K562 (cell line): ENCODE results near the gene PRPF39. TPM values are rescaled to one million over a fixed set of nuclear protein-coding genes. Genes with fewer than 3 reads are reported as not detected.

ENCODE experiments used
- E2F6 ChIP-seq, 2 experiments: IDR thresholded peaks; 2 replicates each; pipeline ENCODE4 v1.6.1; 2011; ENCODE audit warnings: borderline replicate concordance in 1 of 2, control low read depth in 1 of 2, low read depth in 1 of 2, low read length in 1 of 2, mild to moderate bottlenecking in 1 of 2, mixed read lengths in 1 of 2, moderate library complexity in 1 of 2; ENCODE audit not compliant: insufficient read depth in 1 of 2, insufficient read length in 1 of 2, poor library complexity in 1 of 2, severe bottlenecking in 1 of 2; ENCODE audit errors: extremely low read depth in 1 of 2
- EGR1 ChIP-seq: fragments of 450-650 bp; conservative IDR thresholded peaks from 2 replicates; pipeline ENCODE4 v1.6.1; 2017; ENCODE audit warnings: mild to moderate bottlenecking
- MYC ChIP-seq, 2 experiments: fragments of 250-450 bp in 1 of 2; sonication (Bioruptor Pico) in 1 of 2; IDR thresholded peaks; 2 replicates each; pipeline versions ENCODE4 v1.5.1 to v1.6.1; 2012 to 2021; ENCODE audit warnings: low read depth in 2 of 2, borderline replicate concordance in 1 of 2, improper control_type of control experiment in 1 of 2, low read length in 1 of 2, mild to moderate bottlenecking in 1 of 2, moderate library complexity in 1 of 2
- RAD51 ChIP-seq: fragments of 450-650 bp; IDR thresholded peaks from 2 replicates; pipeline ENCODE4 v1.7.1; 2016; ENCODE audit warnings: low read depth, mild to moderate bottlenecking, borderline replicate concordance
- RBFOX2 ChIP-seq: fragments of 200-400 bp; formaldehyde crosslinking; IDR thresholded peaks from 2 replicates; pipeline ENCODE4 v1.6.1; 2017; ENCODE audit warnings: low read depth, mild to moderate bottlenecking, low read length, moderate library complexity
- RREB1 ChIP-seq: fragments of 250-450 bp; sonication (Bioruptor Pico); IDR thresholded peaks from 2 replicates; pipeline ENCODE4 v1.4.0; 2020
- TOE1 ChIP-seq, 2 experiments: fragments of 450-650 bp in 1 of 2; sonication (generic) in 1 of 2; formaldehyde crosslinking in 1 of 2; IDR thresholded peaks; 2 replicates each; pipeline versions ENCODE4 v1.7.1 to v1.8.0; 2016 to 2022; ENCODE audit warnings: borderline replicate concordance in 2 of 2, mild to moderate bottlenecking in 2 of 2, antibody characterized with exemption in 1 of 2, inconsistent platforms in 1 of 2, low read depth in 1 of 2, missing genetic modification reagents in 1 of 2, moderate library complexity in 1 of 2
- polyA plus RNA-seq, 8 experiments: library from polyadenylated mRNA; depleted of rRNA in 4 of 8; stranded (reverse) in 5 of 8; unstranded in 3 of 8; fragments of >200 nt; fragmentation: Nextera tagmentation in 2 of 8; fragmentation: Illumina TruSeq in 1 of 8; extraction: Ambion mirVana in 2 of 8; extraction: Trizol in 1 of 8; gene quantifications; 2 replicates each; pipeline versions ENCODE4 v1.2.1 to v1.2.3, GENCODE V29; 2011 to 2014; ENCODE audit warnings: inconsistent platforms in 1 of 8, missing spikeins in 1 of 8
- total RNA-seq, 7 experiments: library from RNA; depleted of rRNA in 6 of 7; stranded (reverse); fragments of >200 nt in 6 of 7; fragmentation: Illumina TruSeq in 2 of 7; extraction: Trizol in 2 of 7; gene quantifications; 2 replicates each; pipeline versions ENCODE4 v1.2.1 to v1.2.3, GENCODE V29; 2011 to 2021; ENCODE audit warnings: low replicate concordance in 1 of 7
- TF ChIP-seq, protein P1 (sequence below), 2 experiments: fragments of 450-650 bp; IDR thresholded peaks; 2 replicates each; pipeline ENCODE4 v1.6.1; 2016; ENCODE audit warnings: mild to moderate bottlenecking in 2 of 2, borderline replicate concordance in 1 of 2, low read depth in 1 of 2, moderate library complexity in 1 of 2

Gene PRPF39
- total and polyA plus RNA-seq, 9 of the 15 experiments (the other 6 are each of a cell fraction or from before 2014, with no cell fraction given): 13.3 to 50.4 (median 24.8) TPM

- TF ChIP-seq RREB1 (CRISPR knock-in tag) (0 out of 2 replicates have a peak, but pooled peaks have one; percentile 13), RBFOX2 (peak; percentile 86), MYC (IDR thresholded peaks at IDR 0.05; ENCODE audit: low read depth, low read length) (peak; percentile 68), MYC (CRISPR knock-in tag; IDR thresholded peaks at IDR 0.05; ENCODE audit: borderline replicate concordance, low read depth) (no peak), EGR1 (peak; percentile 38; the same call in 1 of the 2 replicates), E2F6 (IDR thresholded peaks at IDR 0.05; ENCODE audit: borderline replicate concordance in 1 of 2, extremely low read depth in 1 of 2, insufficient read depth in 1 of 2, insufficient read length in 1 of 2, low read depth in 1 of 2, low read length in 1 of 2, poor library complexity in 1 of 2, severe bottlenecking in 1 of 2) (peak; percentile 40 to 64), RAD51 (peak; percentile 80), TOE1 (IDR thresholded peaks at IDR 0.05; ENCODE audit: borderline replicate concordance) (peak; percentile 79), TOE1 (CRISPR knock-in tag; IDR thresholded peaks at IDR 0.05; ENCODE audit: borderline replicate concordance, low read depth) (no peak)
- TF ChIP-seq, protein P1, sequence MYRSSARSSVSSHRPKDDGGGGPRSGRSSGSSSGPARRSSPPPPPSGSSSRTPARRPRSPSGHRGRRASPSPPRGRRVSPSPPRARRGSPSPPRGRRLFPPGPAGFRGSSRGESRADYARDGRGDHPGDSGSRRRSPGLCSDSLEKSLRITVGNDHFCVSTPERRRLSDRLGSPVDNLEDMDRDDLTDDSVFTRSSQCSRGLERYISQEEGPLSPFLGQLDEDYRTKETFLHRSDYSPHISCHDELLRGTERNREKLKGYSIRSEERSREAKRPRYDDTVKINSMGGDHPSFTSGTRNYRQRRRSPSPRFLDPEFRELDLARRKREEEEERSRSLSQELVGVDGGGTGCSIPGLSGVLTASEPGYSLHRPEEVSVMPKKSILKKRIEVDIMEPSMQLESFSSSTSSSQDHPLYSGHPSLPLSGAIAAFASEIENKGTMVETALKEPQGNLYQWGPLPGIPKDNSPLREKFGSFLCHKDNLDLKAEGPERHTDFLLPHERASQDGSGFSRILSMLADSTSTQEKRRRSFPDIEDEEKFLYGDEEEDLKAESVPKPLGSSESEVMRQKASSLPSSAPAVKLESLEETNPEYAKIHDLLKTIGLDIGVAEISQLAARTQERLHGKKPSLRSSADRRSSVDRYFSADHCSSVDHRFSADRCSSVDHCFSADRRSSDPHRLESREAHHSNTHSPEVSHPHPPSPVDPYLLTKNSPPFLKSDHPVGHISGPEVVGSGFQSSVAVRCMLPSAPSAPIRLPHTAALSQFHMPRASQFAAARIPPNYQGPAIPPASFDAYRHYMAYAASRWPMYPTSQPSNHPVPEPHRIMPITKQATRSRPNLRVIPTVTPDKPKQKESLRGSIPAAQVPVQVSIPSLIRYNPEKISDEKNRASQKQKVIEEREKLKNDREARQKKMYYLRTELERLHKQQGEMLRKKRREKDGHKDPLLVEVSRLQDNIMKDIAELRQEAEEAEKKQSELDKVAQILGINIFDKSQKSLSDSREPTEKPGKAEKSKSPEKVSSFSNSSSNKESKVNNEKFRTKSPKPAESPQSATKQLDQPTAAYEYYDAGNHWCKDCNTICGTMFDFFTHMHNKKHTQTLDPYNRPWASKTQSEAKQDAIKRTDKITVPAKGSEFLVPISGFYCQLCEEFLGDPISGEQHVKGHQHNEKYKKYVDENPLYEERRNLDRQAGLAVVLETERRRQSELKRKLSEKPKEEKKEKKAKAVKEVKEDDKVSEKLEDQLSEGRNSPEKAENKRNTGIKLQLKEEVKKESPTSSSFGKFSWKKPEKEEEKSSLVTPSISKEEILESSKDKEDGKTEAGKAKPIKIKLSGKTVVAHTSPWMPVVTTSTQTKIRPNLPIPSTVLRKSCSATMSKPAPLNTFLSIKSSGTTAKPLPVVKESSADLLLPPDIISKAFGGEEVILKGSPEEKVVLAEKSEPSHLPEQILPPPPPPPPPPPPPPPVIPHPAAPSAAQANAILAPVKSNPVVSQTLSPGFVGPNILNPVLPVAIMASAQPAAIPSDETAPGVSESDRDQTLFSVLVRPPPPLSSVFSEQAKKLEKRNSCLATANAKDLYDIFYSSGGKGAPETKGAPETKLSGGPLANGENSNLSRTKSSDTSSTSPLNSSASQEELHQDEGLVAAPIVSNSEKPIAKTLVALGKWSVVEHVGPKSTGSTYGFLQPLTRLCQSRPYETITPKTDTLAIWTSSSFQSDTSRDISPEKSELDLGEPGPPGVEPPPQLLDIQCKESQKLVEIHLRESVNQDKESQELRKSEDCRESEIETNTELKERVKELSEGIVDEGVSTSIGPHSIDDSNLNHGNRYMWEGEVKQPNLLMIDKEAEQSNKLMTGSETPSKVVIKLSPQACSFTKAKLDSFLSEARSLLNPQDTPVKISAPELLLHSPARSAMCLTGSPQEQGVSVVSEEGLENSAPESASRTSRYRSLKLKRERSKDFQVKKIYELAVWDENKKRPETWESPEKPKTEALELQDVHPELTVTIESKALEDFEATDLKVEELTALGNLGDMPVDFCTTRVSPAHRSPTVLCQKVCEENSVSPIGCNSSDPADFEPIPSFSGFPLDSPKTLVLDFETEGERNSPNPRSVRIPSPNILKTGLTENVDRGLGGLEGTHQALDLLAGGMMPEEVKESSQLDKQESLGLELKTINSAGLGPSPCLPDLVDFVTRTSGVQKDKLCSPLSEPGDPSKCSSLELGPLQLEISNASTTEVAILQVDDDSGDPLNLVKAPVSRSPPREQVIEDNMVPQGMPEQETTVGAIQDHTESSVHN (IDR thresholded peaks at IDR 0.05; ENCODE audit: borderline replicate concordance in 1 of 2, low read depth in 1 of 2): 0 out of 4 replicates have a peak, but pooled peaks of 1 of the 2 experiments have one; percentile 31
Observed at GRCh38 chr14:45083976-45084722, at the start of gene PRPF39 (continued).
